ENCODE data around the gene CHMP4B.

GRCh38 chr20:33861458-33861857, 50.3 kb downstream of the CHMP4B start:
- TF ChIP-seq, protein P1, sequence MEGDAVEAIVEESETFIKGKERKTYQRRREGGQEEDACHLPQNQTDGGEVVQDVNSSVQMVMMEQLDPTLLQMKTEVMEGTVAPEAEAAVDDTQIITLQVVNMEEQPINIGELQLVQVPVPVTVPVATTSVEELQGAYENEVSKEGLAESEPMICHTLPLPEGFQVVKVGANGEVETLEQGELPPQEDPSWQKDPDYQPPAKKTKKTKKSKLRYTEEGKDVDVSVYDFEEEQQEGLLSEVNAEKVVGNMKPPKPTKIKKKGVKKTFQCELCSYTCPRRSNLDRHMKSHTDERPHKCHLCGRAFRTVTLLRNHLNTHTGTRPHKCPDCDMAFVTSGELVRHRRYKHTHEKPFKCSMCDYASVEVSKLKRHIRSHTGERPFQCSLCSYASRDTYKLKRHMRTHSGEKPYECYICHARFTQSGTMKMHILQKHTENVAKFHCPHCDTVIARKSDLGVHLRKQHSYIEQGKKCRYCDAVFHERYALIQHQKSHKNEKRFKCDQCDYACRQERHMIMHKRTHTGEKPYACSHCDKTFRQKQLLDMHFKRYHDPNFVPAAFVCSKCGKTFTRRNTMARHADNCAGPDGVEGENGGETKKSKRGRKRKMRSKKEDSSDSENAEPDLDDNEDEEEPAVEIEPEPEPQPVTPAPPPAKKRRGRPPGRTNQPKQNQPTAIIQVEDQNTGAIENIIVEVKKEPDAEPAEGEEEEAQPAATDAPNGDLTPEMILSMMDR (IDR thresholded peaks at IDR 0.05 in 4 of 5, conservative IDR thresholded peaks at IDR 0.05 in 1 of 5), result no peak
- TF ChIP-seq POLR2A (IDR thresholded peaks at IDR 0.05), result no peak
